Medulla oblongata (tissue), 1 donor: Measurements from ENCODE around the gene GSK3B.
A peak's percentile ranks its signal among the peaks of the same experiment; 100 is the strongest.
"Not testable (repeated sequence)": the region's sequence is repeated elsewhere in the genome, so short reads cannot be mapped to it uniquely, and the experiment has no call there.

ENCODE experiments used
- DNase-seq: peaks from one replicate; pipeline ENCODE4 v3.0.0-alpha.2; 2015; ENCODE audit errors: extremely low spot score

GSK3B gene

DNA sequence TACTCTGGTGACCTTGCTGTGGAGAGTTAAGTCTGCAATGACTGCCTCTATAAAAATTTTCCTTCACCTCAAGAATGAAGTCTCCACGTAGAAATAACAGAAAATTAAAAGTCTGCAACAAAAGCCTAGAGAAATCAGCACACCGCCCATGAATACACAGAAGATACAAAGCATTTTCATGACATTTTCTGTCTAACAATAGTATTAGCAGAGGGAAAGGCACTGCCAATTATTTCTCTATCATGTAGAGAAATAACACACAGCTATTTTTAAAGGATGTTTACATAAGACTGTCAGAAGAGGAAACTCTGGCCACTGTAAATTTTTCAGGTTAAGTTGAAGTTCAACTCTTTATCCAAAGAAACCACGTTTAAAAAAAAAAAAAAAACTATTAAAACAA, 80.8 kb downstream of the GSK3B start:
- DNase-seq, result no peak

DNA sequence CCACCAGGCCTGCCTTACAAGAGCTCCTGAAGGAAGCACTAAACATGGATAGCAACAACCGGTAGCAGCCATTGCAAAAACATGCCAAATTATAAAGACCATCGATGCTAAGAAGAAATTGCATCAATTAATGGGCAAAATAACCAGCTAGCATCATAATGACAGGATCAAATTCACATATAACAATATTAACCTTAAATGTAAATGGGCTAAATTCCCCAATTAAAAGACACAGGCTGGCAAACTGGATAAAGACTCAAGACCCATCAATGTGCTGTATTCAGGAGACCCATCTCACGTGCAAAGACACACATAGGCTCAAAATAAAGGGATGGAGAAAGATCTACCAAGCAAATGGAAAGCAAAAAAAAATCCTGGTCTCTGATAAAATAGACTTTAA, 88.5 kb downstream of the GSK3B start:
- not testable (repeated sequence) for DNase-seq

DNA sequence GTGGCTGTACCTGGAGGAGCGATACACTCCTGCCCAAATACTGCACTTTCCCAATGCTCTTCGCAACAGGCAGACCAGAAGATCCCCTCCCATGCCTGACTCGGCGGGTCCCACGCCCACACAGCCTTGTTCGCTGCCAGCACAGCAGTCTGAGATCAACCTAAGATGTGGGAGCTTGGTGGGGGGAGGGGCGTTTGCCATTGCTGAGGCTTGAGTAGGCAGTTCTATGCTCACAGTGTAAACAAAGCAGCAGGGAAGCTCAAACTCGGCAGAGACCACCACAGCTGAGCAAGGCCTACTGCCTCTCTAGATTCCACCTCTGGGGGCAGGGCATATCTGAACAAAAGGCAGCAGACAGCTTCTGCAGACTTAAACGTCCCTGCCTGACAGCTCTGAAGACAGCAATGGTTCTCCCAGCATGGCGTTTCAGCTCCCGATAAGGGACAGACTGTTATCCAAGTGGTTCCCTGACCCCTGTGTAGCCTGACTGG, 90.2 kb downstream of the GSK3B start:
- DNase-seq, result not testable (repeated sequence)

DNA sequence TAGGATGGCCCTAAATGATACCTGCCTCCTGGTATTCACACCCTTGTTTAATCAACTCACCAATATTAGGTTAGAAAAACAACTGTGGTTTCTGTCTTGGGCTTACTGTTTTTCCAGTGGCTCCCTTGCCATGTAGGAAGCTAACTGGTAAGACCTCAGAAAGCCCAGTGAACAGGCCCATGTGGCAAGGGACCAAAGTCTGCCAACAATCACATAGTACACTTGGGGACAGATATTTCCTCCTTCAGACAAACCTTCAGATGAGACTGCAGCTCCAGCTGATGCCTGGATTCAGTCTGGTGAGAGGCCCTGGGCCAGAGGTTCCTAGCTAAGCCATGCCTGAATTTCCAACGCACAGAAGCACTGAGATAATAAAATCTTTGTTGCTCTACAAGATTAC, 96.1 kb downstream of the GSK3B start:
- no peak for DNase-seq

DNA sequence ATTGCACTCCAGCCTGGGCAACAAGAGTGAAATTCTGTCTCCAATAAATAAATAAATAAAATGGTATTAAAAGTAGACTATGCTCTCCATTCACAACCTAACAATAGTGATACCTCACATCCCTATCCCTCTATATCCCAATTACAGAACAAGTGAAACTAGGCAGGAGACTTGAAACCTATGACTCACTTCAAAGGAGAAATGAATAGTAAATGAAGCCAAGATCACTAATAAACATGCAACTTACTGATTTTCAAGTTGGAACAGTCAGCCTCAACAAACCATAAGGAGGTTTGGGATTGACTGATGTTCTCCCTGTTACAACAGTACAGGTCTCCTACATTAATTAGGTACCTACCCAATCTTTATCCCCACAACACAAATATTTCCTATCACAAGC, 103.4 kb downstream of the GSK3B start:
- no peak for DNase-seq

DNA sequence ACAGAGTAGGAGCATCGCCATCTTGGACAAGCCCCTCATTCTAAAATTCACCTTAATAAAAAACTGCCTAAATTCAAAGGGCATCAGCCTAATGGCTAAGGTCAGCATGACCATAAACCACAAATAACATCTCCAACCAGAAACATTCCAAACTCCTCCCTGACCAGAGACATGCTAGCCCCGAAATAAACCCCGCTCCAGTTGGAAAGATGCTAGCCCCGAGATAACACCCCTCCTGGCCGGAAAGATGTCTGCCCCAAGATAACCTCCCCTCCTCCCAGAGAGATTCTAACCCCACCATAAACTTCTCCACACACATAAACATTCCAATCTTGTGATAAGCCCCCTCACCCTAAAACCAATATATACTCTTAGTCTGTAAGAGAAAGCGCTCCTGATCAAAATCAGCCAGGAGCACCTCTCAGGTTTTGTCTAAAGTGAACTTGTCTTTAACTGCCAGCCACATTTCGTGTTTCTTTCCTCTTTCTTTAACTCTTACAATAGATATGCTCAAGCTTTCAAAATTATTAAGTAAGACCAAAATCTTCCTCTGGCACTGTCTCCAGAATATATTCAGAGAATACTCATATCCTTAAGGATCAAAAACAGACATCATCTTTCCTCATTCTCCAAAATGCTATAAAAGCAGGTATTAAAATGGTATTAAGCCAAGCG, 104.1 kb downstream of the GSK3B start:
- no peak for DNase-seq

DNA sequence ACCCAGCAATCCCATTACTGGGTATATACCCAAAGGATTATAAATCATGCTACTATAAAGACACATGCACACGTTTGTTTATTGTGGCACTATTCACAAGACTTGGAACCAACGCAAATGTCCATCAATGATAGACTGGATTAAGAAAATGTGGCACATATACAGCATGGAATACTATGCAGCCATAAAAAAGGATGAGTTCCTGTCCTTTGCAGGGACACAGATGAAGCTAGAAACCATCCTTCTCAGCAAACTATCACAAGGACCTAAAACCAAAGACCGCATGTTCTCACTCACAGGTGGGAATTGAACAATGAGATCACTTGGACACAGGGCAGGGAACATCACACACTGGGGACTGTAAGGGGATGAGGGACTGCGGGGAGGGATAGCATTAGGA, 107.4 kb downstream of the GSK3B start:
- DNase-seq, result not testable (repeated sequence)

DNA sequence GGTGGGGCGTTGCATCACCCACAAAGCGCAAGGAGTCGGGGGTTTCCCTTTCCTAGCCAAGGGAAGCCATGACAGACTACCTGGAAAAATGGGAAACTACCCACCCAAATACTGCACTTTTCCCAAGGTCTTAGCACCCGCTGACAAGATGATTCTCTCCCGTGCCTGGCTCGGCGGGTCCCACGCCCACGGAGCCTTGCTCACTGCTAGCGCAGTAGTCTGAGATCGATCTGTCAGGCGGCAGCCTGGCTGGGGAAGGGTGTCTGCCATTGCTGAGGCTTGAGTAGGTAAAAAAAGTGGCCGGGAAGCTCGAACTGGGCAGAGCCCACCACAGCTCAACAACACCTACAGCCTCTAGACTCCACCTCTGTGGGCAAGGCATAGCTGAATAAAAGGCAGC, 112.9 kb downstream of the GSK3B start:
- DNase-seq, result no peak

DNA sequence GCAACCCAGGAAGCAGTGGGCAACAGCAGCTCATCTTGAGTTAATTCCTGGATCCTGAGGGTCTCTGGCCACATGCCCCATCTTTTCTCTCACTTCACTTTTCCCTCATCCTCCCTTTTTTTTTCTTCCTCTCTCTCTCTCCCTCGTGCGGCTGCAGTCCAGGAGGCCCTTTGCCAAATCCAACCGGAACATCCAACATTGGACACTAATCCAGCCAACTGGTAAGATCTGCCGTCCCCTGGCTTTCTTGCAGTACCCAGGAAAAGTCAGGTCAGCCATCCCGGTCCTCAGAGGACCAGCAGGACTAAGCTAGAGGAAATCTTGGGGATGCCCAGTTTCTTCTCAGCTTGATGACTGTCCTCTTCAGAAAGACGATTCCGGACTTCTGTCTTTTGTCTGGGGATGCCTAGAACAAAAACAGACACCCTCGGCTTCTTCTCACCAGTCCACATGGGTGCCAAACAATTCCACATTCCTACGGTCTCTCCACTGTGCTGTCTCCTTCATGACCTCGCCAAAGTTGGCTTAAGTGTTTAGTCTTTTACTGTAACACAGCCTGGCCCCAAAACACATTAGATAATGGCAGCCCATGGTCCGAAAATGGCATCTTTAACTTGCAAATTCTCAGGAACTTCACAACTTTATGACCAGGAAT, 115.6 kb downstream of the GSK3B start:
- no peak for DNase-seq

DNA sequence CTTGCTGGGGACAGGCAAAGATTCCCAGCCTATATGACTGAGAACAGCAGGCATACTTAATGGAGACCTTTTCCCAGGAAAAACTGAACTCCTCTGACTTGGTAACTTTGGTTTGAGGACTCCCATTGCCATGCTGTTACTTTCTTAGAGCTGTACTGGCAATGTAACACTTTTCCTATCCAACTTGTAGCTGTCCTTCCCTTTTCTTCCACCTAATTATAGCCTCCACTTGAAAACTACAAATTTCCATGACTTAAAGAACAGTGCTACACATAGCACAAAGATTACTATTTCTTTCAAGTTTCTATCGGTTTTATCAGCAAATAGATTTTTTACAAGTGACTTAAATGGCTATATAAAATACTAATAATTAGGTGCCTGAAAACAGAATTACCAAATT, 116.9 kb downstream of the GSK3B start:
- DNase-seq, result no peak

DNA sequence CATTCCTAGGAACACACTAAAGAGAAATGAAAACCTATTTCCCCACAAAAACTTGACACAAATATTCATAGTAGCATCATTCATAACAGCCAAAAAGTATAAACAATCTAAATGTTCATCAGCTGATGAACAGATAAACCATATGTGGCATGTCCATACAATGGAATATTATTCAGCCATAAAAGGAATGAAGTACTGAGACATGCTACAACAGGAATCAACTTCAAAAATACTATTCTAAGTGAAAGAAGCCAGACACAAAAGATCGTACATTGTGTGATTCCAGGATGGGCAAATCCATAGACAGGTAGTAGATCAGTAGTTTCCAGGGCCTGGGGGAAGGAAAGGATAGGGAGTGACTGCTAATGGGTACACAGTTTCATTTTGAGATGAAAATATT, 118.0 kb downstream of the GSK3B start:
- no peak for DNase-seq

DNA sequence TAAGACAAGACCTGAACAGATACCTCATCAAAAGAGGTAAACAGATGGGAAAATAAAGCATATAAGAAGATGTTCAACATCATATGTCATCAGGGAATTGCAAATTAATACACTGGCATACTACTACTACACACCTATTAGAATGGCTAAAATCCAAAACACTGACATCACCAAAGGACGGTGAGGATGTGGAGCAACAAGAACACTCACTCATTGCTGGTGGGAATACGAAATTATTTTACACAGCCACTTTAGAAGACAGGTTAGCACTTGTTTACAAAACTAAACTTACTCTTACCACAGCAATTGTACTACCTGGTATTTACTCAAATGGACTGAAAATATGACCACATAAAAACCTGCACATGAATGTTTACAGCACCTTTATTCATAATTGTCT, 119.6 kb downstream of the GSK3B start:
- DNase-seq, result no peak

DNA sequence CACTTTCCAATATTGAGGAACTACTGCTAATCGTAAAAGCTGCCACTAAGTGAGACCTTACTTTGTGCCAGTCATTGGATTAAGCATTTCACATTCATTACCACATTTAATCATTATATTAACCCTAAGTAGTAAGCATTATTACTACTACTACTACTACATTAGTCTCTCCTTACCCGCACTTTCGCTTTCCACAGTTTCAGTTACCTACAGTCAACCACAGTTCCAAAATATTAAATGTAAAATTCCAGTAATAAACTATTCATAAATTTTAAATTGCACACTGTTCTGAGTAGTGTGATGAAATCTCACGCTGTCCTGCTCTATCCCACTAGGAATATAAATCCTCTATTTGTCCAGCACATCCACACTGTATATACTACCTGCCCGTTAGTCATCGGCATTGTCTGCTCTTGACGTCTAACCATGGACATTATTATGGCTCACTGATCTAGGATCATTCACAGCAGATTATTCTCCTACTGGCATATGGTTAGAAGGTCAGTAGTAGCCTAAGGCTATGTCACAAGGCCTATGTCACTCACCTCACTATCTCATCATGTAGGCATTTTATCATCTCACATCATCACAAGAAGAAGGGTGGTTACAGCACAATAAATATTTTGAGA, 121.1 kb downstream of the GSK3B start:
- DNase-seq, result no peak

DNA sequence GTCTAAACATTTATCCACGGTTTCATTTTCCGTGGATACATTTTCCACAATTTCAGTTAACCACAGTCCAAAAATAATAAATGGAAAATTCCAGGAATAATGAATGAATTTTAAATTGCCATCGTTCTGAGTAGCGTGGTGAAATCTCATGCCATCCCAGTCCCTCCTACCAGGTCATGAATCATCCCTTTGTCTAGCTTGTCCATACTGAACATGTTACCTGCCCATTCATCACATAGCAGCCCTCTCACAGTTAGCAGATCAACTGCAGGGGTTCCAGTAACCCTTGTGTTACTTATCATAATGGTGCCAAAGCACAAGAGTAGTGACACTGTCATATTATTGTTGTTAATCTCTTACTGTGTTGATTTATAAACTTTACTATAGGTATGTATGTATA, 124.5 kb downstream of the GSK3B start:
- DNase-seq, result no peak

DNA sequence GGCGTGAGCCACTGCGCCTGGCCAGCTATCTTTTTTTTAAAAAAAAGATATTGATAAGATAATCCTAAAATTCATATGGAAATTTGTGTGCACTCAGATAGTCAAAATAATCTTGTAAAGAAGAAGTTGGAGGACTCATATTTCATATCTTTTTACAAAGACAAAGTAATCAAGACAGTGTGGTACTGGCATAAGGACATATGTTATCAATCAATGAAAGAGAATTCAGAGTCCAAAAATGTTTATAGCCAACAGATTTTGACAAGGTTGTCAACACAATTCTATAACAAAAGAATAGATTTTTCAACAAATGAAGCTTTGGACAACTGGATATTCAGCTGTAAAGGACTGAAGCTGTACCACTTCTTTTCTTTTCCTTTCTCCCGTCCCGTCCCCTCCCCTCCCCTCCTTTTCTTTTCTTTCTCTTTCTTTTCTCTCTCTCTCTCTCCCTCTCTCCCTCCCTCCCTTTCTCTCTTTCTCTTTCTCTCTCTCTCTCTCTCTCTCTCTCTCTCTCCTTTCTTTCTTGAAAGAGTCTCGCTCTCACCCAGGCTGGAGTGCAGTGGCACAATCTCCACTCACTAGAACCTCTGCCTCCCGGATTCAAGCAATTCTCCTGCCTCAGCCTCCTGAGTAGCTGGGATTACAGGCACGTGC, 126.8 kb downstream of the GSK3B start:
- DNase-seq, result no peak

DNA sequence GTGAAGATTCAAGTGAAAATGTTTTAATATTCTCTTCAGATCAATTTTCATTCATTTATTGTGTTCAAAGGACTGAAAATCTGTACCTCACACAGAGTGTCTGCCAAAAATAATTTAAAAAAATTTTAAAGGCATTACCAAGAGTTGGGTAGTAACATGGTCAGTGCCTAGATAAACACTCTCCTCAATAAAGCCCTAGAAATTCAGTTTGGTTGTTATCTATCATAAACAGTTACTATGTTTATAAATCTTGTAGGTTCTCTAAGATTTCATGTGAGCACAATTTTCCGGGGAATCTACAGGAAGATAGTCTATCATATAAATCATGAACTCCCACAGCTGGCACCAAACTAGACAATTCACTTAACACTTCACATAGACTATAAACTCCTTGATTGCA, 128.6 kb downstream of the GSK3B start:
- DNase-seq, result no peak

DNA sequence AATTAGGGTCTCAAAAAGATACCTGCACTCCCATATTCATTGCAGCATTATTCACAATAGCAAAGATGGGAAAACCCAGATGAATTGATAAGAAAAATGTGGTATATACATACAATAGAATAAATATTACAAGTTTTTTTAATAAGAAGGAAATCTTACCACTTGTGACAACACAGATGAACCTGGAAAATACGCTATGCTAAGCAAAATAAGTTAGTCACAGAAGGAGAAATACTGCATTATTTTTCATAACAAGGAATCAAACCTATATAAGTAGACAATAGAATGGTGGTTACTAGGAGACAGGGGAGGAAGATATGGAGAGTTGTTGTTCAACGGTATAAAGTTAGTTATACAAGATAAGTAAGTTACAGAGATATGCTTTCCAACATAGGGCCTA, 130.0 kb downstream of the GSK3B start:
- DNase-seq, result no peak

DNA sequence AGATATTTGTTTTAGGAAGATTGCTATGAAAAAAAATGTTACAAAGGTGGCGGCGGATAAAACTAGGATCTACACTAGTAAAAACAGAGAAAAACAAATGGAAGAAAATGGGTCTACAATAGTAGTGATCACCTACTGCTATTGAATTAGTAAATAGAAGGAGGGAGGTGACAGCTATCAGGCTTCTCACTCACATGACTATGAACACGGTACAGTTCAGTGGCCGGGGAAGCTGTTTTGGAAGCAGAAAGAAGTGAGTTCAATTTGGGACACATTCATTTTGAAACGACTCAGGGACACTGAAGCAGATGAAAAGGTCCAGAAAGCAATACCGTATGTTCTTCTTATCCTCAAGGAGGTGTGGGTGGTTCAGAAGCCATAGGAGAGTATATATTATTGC, 138.3 kb downstream of the GSK3B start:
- no peak for DNase-seq

DNA sequence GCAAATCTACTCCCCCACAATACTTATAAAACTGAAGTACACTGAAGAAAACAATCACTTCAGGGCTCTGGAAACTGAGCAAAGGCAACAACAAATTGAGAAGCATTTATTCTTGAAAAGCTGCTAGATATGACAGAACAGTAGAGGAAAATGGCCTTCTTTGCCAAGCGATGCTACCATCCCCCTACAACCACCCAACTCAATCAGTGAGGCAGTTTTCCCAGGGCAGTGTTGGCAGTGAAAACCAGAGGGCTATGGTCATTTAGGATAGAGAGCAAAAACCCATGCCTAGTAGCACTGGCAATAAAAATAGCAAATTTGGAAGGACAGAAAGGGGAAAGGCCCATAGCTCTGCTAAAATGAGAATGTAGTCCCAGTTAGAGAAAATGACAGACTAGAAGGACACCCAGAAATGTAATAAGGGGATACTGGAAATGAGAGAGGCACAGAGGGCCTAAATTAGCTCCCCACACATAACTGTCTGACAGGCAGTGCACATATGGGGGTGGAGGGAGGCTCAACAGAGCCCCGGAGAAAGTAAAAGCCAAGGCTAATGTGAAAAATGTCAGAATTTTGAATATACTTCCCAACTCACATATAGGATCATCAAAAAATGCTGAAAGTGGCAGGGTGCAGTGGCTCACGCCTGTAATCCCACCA, 143.5 kb downstream of the GSK3B start:
- peak; percentile 35 for DNase-seq

DNA sequence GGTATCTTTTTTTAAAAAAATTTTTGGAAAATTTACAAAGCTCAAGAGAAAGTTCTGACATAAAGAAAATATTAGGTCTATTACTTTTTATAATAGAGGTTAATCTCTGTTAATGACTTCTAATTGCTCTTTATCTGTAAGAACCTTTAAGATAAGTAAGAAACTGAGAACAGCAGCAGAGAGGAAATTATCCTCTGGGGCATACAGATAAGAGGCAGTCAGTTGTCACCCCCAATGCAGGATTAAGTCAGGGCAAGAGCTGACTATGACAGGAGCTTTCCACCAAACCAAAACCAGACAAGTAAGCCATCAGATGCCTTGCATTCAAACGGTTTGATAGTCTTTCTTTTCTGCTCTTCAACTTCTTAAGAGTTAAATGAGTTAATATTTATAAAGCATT, 149.0 kb downstream of the GSK3B start:
- no peak for DNase-seq

DNA sequence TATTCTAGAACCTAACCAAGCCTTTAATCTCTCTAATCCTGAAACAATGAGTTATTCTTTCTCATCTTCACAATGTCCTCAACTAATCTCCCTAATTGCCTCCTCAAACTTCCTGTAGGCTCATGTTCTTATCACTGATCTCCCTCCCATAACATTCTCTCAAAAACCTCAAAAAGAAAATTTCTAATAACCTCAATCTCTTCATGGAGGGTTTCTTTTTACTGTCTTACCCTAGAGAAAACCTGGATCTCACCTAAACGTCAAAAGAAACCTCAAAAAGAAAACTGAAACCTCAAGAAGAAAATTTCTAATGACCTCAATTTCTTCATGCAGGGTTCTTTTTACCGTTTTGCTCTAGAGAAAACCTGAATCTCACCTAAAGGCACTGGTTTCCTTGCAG, 150.2 kb downstream of the GSK3B start:
- DNase-seq, result no peak

DNA sequence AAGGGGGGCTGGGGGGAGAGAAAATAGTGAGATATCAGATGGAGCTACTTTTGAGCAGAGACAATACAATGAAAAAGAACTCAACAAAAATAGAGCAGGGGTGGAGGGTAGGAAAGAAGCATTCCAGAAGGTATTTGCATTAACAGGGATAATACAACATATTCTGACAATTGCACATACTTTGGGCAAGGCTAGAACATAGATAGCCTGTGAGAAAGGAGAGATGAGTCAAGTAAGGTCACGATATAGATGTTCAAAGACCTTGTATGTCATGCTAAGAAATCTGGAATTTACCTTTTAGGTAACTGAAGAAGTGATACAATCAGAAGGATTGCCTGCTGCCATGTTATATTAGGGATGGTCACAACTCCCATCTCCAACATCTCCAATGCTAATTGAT, 155.2 kb downstream of the GSK3B start:
- no peak for DNase-seq
